ENCODE data around the gene STXBP5.
"Not testable (repeated sequence)": the region's sequence is repeated elsewhere in the genome, so short reads cannot be mapped to it uniquely, and the experiment has no call there.

Gene STXBP5

DNA sequence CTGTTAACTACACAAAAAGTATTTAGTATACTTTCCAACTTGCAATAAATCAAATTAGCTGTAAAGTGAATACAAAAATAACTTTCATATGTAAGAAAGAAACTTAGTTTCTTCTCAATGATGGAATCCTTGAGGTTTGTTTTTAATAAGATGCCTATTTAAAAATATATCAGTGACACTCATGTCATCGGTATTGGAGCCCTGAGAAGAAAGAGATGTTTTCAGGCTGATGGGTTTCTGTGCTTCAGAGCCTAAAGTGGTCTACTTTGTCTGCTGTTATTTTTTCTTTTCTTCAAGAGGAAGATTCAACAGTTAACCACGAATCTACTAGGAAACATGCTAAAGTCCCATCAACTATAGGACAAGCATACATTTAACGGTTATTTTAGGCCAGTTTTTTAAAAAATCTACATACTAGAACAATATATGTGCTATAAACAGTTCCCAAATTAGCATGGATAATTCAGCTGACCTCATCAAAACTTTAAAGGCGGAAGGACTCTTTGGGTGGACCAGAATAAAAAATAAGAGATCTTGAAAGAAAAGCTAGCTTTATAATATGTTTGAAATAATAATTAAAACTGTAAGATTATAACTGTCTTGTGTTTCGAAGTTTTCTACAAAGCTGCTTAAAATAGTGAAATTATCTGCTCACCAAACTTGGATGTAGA lies 157.2 kb downstream of the STXBP5 start:
- H3K4me3 ChIP-seq (ENCODE audit: low read depth, low read length) = no peak overlapping the region

DNA sequence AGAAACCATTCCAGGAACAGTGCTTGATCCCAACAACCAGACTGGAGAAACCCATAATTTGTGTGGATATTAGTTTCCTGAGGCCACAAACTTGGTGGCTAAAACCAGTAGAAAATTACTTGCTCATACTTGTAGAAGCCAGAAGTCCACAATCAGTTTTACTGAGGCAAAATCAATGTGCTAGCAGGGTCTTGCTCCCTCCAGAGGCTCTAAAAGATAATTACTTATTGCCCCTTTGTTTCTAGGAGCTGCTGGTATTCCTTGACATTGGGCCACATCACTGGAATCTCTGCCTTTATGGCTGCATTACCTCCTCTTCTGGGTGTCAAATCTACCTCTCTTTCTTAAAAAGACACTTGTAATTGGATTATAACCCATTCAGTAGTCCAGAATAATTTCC lies 162.1 kb downstream of the STXBP5 start:
- H3K4me3 ChIP-seq (ENCODE audit: low read depth, low read length) = no peak overlapping the region

DNA sequence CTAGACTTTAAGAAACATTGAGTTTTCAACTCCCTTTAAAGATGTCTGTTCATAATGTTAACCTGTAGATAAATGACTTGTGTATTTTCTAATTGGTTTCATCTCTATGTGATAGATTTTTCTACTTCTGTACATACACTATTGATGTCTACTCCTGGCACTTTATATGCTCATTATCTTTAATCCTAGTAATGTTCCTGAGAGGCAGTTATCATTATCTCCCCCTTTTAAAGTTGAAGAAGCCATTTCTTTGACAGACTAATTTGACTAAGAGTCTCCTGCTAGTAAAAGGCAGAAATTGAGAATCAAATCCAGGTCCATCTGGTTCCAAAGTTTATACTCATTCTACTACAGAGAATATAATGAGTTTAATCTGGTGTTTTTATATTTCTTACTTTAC lies 167.1 kb downstream of the STXBP5 start:
- no peak overlapping the region for H3K4me3 ChIP-seq (ENCODE audit: low read depth, low read length)

DNA sequence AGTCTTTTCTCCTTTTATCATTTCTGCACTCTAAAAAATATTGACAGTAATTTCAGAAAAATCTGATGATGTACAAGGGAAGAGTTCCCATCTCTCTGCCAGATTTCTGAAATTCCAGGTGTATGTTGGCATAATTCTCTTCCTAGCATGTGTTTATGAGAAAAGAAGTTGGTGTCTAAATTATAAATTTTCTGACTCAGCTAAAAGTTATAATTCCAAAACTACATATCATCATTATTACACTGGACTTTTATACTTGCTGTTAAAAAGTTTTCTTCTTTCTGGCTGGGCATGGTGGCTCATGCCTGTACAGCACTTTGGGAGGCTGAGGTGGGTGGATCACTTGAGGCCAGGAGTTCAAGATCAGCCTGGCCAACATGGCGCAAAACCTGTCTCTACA lies 168.6 kb downstream of the STXBP5 start:
- H3K4me3 ChIP-seq (ENCODE audit: low read depth, low read length) = no peak overlapping the region

DNA sequence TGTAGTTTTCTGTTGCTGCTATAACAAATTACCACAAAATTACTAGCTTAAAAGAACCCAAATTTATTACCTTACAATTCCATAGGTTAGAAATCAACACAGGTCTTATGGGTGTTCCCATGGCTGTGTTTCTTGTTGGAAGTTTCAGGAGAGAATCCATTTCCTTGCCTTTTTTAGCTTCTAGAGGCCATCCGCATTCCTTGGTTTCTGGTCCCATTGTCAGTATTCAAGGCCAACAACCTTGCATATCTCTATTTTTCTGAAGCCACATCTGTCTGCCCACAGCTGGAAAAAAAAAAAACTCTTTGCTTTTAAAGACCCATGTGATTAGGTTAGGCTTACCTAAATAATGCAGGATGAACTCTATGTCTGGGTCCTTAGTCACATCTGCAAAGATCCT lies 174.6 kb downstream of the STXBP5 start:
- no peak overlapping the region for H3K4me3 ChIP-seq (ENCODE audit: low read depth, low read length)

DNA sequence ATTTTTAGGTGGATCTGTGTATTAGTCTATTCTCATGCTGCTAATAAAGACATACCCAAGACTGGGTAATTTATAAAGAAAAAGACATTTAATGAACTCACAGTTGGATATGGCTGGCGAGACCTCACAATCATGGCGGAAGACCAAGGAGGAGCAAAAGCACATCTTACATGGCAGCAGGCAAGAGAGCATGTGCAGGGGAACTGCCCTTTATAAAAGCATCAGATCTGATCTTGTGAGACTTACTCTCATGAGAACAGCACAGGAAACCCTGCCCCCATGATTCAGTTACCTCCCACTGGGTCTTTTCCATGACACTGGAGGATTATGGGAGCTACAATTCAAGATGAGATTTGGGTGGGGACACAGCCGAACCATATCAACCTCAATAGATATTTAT lies 176.6 kb downstream of the STXBP5 start:
- H3K4me3 ChIP-seq (ENCODE audit: low read depth, low read length) = not testable (repeated sequence)

DNA sequence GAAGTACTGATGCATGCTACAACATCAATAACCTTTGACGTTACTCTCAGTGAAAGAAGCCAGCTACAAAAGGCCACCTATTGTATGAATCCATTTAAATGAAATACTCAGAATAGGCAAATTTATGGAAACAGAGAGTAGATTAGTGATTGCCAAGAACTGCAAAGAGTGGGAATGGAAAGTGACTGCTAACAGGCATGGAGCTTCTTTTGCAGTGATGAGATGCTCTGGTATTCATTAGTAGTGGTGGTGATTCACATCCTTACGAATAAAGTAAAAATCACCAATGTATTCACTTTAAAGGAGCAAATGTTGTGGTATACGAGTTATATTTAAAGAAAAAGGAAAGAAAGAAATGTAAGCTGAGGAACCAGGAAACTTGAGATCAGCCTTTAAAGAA lies 177.5 kb downstream of the STXBP5 start:
- H3K4me3 ChIP-seq (ENCODE audit: low read depth, low read length) = no peak overlapping the region

DNA sequence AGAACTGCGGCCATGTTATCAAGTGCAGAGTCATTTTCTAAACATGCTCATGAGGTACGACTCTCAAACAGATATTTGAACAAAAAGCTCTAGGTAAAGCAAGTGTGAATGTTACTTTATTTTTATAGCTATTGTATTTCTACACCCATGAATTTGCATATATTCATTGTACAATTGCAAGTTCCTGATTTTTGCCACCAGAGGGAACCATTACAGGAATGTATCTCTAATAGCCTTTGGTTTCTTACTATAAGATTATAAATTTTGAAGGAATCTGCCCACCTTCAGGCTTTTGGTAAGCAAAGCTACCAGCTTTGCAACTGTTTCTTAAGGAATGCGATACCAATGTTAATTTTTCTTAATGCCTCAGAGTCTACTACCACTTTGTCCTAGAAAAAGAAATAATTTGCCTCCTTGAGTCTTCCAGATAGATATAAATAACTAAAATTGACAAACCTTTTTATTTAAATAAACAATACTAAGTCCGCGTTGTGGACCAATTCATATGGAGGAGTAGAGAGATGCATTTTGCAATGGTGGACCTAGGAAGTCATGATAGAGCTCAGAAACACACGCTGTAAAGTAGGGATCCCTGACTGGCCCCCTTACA lies 178.8 kb downstream of the STXBP5 start:
- H3K4me3 ChIP-seq (ENCODE audit: low read depth, low read length) = no peak overlapping the region

DNA sequence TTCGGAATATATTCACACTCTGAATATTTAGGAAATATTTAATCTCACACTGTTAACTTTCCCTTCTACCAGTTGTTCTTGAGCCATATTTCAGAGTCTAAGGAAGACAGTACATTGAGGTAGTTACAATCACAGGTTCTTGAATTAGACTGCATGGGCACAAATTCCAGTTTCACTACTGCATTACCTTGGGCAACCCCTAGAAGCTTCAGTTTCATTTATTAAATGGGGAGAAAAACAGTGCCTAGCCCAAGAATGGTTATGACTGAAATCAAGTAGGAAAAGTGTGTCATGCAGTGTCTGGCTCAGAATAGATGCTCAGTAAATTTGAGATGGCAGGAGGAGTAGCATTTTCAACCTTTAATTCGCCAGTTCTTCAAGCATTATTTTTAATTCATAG lies 179.8 kb downstream of the STXBP5 start:
- H3K4me3 ChIP-seq (ENCODE audit: low read depth, low read length) = no peak overlapping the region

DNA sequence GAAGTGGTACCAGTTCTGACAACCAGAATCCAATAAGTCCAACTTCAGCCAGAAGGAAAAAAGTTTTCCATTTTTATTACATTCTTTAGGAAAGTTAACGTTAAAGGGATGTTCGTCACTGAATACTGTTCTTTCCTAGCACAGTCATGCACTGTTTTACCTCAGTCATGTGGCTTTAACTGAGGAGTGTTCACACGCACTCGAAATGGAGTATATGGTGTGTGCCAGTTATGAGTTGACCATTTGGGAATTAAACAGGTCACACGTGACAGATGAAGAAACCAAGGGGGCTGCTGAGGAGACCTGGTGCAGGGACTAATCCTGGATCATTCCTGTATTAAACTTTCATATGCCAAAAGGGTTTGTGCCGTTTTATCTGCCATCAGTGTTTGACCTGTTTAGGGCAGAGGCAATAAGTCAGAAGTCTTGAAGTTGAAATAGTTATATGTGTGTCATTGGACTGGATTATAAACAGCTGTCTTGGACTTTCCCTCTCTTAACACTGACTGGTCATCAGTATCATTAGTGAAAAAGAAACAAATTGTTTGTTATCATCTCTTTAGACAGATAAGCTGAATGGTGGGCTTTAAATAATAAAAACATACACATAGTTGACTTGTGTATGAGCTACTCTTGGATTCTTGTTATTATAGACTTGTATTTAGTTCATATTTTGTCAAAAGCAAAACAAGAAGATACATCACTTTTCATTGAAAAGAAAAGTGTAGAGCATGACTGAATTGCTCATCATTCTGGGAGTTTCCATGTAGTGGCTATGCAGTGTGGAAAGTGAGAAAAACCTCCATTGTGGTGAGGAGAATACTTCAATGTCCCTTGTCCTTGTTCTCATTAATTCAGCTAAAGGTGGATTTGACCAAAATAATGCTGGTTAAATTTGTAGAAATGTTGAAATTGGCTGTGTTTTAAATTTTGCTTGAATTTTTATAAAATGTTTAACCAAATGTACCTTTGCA lies 180.8 kb downstream of the STXBP5 start:
- H3K4me3 ChIP-seq (ENCODE audit: low read depth, low read length) = no peak overlapping the region

DNA sequence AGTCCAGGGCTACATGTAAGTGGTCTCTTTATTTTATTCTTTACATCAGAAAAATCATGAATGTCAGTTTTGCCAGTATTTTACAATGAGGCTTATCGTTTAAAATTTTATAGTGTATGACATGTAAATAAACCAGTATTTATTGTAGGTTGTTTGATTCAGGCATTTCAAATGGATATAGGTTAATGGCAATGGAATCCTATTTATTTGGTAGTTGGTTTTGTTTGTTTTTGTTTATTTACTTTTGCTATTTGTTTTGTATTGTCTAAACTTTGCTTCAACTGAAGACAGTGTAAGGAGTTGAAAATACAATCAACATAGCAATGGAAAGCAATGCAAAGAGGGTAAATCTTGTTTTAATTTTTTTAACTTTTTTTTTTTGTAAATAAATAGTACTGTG lies 185.2 kb downstream of the STXBP5 start:
- no peak overlapping the region for H3K4me3 ChIP-seq (ENCODE audit: low read depth, low read length)

DNA sequence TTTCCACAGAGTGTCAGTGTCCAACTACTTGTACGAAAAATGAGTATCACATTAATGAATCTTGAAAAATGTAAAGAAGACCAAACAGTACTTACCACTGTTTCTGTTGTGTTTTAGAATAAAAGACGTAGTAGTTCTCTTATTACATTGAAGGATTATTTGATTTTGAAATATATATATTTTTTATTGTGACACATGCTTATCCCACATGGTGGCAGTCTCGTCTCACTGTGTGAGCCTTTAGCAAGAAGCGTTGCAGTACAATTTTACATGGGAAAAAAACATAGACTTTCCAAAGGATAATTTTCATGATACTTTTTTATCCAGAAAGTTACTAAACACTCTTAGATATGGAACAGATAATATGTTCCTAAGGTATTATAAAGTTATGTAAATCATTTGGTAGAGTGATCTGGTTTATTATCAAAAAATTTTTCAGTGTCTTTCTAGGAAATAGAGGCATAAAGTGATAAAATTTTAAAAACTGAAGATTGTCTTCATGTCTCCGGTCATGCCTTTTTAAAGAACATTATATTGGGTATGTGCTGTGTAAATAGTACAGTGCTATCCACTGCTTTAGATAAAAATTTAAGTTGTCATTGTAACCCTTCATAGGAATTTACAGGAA lies 186.8 kb downstream of the STXBP5 start:
- H3K4me3 ChIP-seq (ENCODE audit: low read depth, low read length) = no peak overlapping the region

DNA sequence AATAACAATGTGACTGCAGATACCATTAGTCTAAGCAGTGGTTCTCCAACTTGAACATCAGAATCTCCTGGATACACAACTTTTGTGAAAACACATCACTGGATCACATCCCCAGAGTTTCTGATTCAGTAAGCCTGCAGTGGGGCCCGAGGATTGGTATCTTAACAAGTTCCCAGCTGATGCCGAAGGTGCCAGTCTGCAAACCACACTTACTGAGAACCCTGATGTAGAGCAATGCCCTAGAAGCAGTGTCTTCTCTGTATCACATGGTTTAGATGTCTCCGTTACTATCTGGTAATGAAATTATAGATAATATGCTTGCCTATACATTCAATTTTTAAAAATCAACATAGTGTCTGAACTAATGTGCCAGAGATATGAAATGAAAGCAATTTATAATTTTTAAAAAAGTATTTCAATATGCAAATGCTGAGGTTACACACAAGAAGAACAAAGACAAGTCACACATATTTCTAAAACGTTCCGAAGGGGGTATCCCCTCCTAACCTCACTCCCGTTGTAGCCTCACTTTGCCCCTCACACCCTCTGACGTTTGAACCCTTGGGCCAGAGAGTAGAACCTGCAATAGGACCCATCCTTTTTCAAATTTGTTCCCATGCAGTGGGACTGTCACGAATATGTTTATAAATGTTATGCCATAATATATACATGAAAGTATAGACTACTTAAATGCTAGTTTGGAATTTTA lies 188.9 kb downstream of the STXBP5 start:
- H3K4me3 ChIP-seq (ENCODE audit: low read depth, low read length) = no peak overlapping the region

DNA sequence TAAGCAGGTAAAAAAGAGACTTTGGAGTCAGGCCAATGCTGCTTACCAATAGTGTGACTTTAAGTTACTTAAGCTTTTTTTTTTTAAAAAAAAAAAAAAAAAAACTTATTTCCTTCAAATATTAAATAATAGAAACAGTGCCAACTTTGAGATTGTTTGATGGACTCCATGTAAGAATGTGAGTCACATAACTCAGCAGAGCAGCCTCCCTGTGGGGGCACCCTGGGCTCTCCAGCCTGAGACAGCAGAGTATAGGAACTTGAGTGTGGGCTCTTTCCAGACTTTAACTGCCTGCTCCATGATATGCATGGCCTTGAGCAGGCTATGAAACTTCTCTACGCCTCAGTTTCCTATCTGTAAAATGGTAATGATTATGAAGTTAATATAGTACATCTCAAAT lies 190.9 kb downstream of the STXBP5 start:
- no peak overlapping the region for H3K4me3 ChIP-seq (ENCODE audit: low read depth, low read length)

DNA sequence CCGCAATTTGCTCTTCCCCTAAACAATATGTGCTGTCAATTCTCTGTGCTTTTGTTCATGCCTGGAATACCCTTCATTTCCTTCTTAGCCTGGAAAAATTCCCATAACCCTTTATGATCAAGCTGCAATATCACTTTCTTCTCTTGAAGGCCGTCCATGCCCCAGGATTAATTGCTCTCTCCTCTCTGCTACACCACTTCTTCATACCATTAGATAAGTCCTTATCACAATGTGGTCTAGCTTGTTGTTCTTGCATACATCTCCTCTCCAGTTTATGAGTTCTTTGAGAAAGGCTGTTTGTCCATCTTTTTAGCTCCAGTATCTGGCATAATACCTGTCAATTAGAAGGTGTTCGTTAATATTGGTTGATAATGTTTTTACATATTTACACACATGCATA lies 193.1 kb downstream of the STXBP5 start:
- H3K4me3 ChIP-seq (ENCODE audit: low read depth, low read length) = no peak overlapping the region

DNA sequence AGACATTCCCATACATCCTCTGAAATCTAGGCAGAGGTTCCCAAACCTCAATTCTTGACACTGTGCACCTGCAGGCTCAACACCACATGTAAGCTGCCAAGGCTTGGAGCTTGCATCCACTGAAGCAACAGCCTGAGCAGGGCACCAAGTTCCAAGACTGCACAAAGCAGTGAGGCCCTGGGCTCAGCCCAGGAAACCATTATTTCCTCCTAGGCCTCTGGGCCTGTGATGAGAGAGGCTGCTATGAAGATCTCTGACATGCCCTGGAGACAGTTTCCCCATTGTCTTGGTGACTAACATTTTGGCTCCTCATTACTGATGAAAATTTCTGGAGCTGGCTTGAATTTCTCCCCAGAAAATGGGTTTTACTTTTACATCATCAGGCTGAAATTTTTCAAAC lies 196.8 kb downstream of the STXBP5 start:
- no peak overlapping the region for H3K4me3 ChIP-seq (ENCODE audit: low read depth, low read length)

DNA sequence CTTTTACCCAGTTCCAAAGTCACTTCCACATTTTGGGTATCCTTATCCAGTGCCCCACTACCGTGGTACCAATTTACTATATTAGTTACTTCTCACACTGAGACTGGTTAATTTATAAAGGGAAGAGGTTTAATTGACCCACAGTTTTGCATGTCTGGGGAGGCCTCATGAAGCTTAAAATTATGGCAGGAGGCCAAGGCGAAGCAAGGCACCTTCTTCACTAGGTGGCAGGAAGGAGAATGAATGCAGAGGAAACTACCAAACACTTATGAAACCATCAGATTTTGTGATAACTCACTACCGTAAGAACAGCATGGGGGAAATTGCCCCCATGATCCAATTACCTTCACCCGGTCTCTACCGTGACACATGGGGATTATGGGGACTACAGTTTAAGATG lies 197.6 kb downstream of the STXBP5 start:
- H3K4me3 ChIP-seq (ENCODE audit: low read depth, low read length) = no peak overlapping the region

DNA sequence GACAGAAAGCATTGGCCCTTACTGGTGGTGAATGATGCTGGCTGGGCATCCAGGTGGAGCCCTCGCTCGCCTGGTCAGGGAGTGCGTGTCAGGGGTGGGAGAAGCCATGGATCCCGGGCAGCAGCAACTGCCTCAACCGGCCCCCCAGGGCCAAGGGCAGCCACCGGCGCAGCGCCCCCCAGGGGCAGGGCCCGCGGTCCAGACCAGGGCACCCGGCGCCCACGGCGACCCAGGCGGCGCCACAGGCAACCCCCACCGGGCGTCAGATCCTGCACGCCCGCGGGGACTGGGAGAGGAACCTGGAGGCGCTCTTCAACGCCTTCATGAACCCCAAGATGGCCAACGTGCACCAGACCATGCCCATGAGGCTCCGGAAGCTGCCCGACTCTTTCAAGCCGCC lies 202.6 kb downstream of the STXBP5 start:
- H3K4me3 ChIP-seq (ENCODE audit: low read depth, low read length) = no peak overlapping the region

DNA sequence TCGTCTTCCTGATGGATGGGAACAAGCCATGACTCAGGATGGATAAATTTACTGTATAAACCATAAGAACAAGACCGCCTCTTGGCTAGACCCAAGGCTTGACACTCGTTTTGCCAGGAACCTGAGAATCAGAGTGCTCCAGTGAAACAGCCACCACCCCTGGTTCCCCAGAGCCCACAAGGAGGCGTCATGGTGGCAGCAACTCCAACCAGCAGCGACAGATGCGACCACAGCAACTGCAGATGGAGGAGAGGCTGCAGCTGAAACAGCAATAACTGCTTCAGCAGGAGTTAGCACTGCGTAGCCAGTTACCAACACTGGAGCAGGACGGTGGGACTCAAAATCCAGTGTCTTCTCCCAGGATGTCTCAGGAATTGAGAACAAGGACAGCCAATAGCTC lies 203.4 kb downstream of the STXBP5 start:
- no peak overlapping the region for H3K4me3 ChIP-seq (ENCODE audit: low read depth, low read length)

DNA sequence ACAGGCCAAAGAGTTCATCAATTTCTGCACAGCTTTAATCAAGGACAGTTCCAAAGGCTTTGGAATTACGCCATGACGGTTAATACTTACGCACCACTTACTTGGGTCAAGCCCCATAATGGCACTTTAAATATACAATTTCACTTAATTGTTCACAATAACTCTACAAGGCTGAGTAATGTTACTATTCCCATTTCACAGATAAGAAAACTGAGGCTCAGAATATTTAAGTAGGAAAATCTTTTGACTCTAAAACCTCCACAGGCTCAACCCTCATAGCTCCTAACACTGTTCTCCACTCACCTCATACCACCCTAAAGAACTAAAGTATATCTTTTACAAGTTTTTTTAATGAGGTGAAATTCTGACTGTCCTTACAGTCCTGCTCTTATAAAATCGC lies 212.4 kb downstream of the STXBP5 start:
- no peak overlapping the region for H3K4me3 ChIP-seq (ENCODE audit: low read depth, low read length)

DNA sequence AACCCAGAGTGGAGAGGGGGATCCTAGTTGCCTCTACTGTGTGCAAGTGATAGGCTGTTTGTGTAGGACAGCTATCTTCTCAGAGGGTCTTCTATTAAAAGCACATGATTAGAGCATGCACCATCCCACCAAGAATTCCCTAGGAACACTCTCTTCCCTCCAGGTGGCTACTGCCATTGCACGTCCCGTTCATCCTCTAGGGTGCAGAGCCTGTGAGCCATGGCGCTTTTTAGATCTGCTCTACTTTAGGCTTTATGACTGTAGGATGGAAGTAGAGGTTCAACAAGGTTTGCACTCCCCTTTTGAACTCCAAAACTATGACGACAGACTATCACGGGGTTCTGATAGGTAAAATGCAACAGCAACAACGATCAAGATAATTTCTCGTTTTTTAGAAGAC lies 213.7 kb downstream of the STXBP5 start:
- H3K4me3 ChIP-seq (ENCODE audit: low read depth, low read length) = no peak overlapping the region

Data from iPS-11a (cell line).